ENCODE results near the gene PNMA3. TPM values are rescaled to one million over a fixed set of nuclear protein-coding genes. Genes with fewer than 3 reads are reported as not detected.

The PNMA3 gene
- total and polyA plus RNA-seq, 2 donors (not counting 3 experiments of a cell fraction or from before 2014, with no cell fraction given), result not detected

DNA sequence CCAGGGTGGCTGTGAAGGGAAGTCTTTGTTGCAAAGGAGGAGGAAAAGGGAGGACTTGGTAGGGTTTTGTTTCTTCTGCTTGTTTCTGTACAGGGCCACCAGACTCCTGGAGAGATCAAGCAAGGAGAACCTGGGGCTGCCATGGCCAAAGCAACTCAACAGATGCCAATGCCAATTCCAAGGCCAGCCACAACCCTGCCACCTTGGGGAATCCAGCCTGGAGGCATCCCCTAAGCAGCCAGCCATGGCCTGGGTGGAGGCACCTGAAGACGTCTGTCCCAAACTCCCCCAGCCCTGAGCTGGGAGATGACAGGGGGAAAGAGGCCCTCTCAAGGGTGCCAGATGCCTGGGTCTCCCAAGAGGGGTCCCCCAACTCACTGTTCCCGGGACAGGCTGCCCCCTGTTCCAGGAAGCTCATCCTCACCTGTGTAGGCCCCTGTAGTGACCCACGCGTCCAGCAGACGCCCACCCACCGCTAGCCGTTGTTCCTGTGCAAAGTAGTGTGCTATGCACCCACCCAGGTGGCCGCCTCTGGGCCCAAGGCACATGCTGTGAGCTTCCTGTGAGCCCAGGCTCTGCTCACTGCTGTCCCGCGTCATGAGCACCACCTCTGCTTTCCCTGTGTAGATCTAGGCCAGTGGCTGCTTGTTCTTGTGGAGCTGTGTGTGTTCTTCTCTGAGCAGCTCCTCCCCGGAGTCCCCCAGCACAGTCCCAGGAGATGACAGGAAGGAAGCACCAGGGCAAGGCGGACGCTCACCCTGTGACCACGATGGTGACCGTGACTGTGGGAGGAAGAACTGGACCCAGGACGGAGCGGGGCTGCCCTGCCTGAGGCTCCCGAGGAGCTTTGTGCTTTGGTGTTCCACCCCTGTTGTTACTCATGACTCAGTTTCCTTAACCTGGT lies 3.2 kb downstream of the PNMA3 start:
- no TSS peak for BruUV-seq (replicated peaks)
- ChIA-PET CTCF (no interaction called here), POLR2A (no interaction called here)
- no peaks in the 10 kb centered on the region for H3K4me1 ChIP-seq (ENCODE audit: control insufficient read depth, extremely low read depth, insufficient read depth, low read length)
- no peak for FAIRE-seq
- dilution Hi-C loops (cut with MboI; ENCODE audit: extremely low pct_ligation_motif_present, low sequenced_read_pairs) (no loop called here), intact Hi-C loops (cut with micrococcal nuclease) (no loop called here)
- H3K9me1 ChIP-seq (replicated peaks; ENCODE audit: control insufficient read depth, extremely low read depth, insufficient read depth, low read length), result no peaks in the 10 kb centered on the region
- H3K36me3 ChIP-seq (ENCODE audit: control insufficient read depth in 2 of 2, extremely low read depth in 1 of 2, insufficient read depth in 2 of 2, low read length in 2 of 2), result no peaks in the 10 kb centered on the region
- H2AFZ ChIP-seq (ENCODE audit: low read depth, low read length), result no peak overlapping the region
- H3K9me3 ChIP-seq (replicated peaks; ENCODE audit: control insufficient read depth, insufficient read depth, low read length), result no peaks in the 10 kb centered on the region
- H3K79me2 ChIP-seq (ENCODE audit: control insufficient read depth, insufficient read depth, low read length), result no peaks in the 10 kb centered on the region
- H3K4me2 ChIP-seq (ENCODE audit: insufficient read depth, low read length), result no peak overlapping the region
- H4K20me1 ChIP-seq (replicated peaks; ENCODE audit: control insufficient read depth, extremely low read depth, insufficient read depth, low read length), result no peaks in the 10 kb centered on the region
- no peak overlapping the region for H3K4me3 ChIP-seq (replicated peaks in 1 of 3; ENCODE audit: insufficient read depth in 1 of 3, low read depth in 1 of 3, low read length in 3 of 3)
- no peak for DNase-seq (ENCODE audit: low read depth, low spot score)
- no peak for TF ChIP-seq GATA2 (IDR thresholded peaks at IDR 0.05; ENCODE audit: insufficient read depth, insufficient read length, low read depth, low read length)
- no peak for TF ChIP-seq JUN (IDR thresholded peaks at IDR 0.05; ENCODE audit: borderline replicate concordance, insufficient read depth, insufficient read length, low read depth)
- TF ChIP-seq EZH2 (IDR thresholded peaks at IDR 0.05; ENCODE audit: borderline replicate concordance, low read depth, low read length, severe bottlenecking), result no peak
- TF ChIP-seq, protein P1, sequence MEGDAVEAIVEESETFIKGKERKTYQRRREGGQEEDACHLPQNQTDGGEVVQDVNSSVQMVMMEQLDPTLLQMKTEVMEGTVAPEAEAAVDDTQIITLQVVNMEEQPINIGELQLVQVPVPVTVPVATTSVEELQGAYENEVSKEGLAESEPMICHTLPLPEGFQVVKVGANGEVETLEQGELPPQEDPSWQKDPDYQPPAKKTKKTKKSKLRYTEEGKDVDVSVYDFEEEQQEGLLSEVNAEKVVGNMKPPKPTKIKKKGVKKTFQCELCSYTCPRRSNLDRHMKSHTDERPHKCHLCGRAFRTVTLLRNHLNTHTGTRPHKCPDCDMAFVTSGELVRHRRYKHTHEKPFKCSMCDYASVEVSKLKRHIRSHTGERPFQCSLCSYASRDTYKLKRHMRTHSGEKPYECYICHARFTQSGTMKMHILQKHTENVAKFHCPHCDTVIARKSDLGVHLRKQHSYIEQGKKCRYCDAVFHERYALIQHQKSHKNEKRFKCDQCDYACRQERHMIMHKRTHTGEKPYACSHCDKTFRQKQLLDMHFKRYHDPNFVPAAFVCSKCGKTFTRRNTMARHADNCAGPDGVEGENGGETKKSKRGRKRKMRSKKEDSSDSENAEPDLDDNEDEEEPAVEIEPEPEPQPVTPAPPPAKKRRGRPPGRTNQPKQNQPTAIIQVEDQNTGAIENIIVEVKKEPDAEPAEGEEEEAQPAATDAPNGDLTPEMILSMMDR (IDR thresholded peaks at IDR 0.05; ENCODE audit: extremely low read depth in 1 of 2, insufficient read depth in 1 of 2, low read depth in 1 of 2, low read length in 2 of 2), result no peak
- TF ChIP-seq, protein P2, sequence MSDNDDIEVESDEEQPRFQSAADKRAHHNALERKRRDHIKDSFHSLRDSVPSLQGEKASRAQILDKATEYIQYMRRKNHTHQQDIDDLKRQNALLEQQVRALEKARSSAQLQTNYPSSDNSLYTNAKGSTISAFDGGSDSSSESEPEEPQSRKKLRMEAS (IDR thresholded peaks at IDR 0.05; ENCODE audit: insufficient read depth, insufficient read length), result no peak
- no peak for TF ChIP-seq MYC (IDR thresholded peaks at IDR 0.05; ENCODE audit: low read depth, low read length)
- no peak for TF ChIP-seq POLR2AphosphoS5 (IDR thresholded peaks at IDR 0.05; ENCODE audit: insufficient read depth, low read depth, low read length)
- no peak for TF ChIP-seq FOS (IDR thresholded peaks at IDR 0.05; ENCODE audit: borderline replicate concordance, insufficient read depth, low read length)
- TF ChIP-seq POLR2A (IDR thresholded peaks at IDR 0.05; ENCODE audit: low read depth, low read length), result no peak
- H3K27me3 ChIP-seq (ENCODE audit: control insufficient read depth in 2 of 2, insufficient read depth in 2 of 2, low read length in 2 of 2), result peaks cover 3 to 6% of the 10 kb centered on the region in 2 experiments
- no peak overlapping the region for H3K9ac ChIP-seq (replicated peaks; ENCODE audit: extremely low read depth, insufficient read depth, low read length)
- no peak overlapping the region for H3K27ac ChIP-seq (ENCODE audit: insufficient read depth, low read depth, low read length)

Data from endothelial cell of umbilical vein (primary cell).